NT2/D1 (cell line): ENCODE measurements around the gene KIAA1328.

Experiments used
- SUZ12 ChIP-seq: IDR thresholded peaks from 2 replicates; pipeline ENCODE4 v1.6.1; 2011; ENCODE audit not compliant: insufficient read length, insufficient read depth; ENCODE audit errors: extremely low read depth
- YY1 ChIP-seq: IDR thresholded peaks from 2 replicates; pipeline ENCODE4 v1.6.1; 2011; ENCODE audit not compliant: insufficient read length, insufficient read depth

DNA sequence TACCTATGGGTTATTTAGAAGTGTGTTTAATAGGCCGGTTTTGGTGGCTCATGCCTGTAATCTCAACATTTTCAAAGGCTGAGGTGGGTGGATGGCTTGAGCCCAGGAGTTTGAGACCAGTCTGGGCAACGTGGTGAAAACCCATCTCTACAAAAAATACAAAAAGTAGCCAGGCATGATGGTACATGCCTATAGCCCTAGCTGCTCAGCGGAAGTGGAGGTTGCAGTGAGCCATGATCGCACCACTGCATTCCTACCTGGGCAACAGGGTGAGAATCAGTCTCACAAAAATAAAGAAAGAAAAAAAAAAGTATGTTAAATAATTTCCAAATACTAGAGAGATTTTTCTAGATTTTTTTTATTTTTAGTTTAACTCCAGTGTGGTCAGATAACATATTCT, 316.0 kb downstream of the KIAA1328 start:
- no peak for TF ChIP-seq YY1
- no peak for TF ChIP-seq SUZ12
